Measurements from ENCODE around the gene TP53RK. TPM values are rescaled to one million over a fixed set of nuclear protein-coding genes. Genes with fewer than 3 reads are reported as not detected.

TP53RK gene
- total RNA-seq, 2 experiments from 2014 or later: 14.8 to 20.9 TPM

GRCh38 chr20:46644733-46645132 is 44.5 kb downstream of the TP53RK start:
- ATAC-seq (no peak), DNase-seq (no peak)
- CTCF ChIA-PET: no interaction called here
- no peak overlapping the region for H3K4me3 Mint-ChIP-seq
- H3K27ac Mint-ChIP-seq: no peak overlapping the region
- no peaks in the 10 kb centered on the region for H3K4me1 Mint-ChIP-seq
- H3K9me3 Mint-ChIP-seq (ENCODE audit: low read depth): no peaks in the 10 kb centered on the region
- peaks cover 56% of the 10 kb centered on the region for H3K27me3 Mint-ChIP-seq
- H3K36me3 Mint-ChIP-seq: no peaks in the 10 kb centered on the region

- no peaks in the 10 kb centered on the region for H3K4me1 Mint-ChIP-seq
Observed at GRCh38 chr20:46644160-46644559, 45.1 kb downstream of the TP53RK start.

GRCh38 chr20:46642969-46643343 is 46.3 kb downstream of the TP53RK start:
- no peaks in the 10 kb centered on the region for H3K4me1 Mint-ChIP-seq
- H3K36me3 Mint-ChIP-seq: no peaks in the 10 kb centered on the region
- CTCF ChIA-PET: no interaction called here
- ATAC-seq: no peak
- no peak for DNase-seq
- H3K4me3 Mint-ChIP-seq: no peak overlapping the region
- H3K27me3 Mint-ChIP-seq: peaks cover 51% of the 10 kb centered on the region
- H3K27ac Mint-ChIP-seq: no peak overlapping the region
- H3K9me3 Mint-ChIP-seq (ENCODE audit: low read depth): no peaks in the 10 kb centered on the region

More at GRCh38 chr20:46644160-46644559, 45.1 kb downstream of the TP53RK start:
- Mint-ChIP-seq H3K36me3 (no peaks in the 10 kb centered on the region), H3K27ac (no peak overlapping the region), H3K27me3 (peaks cover 54% of the 10 kb centered on the region), H3K9me3 (ENCODE audit: low read depth) (no peaks in the 10 kb centered on the region), H3K4me3 (no peak overlapping the region)
- DNase-seq: no peak
- CTCF ChIA-PET: no interaction called here
- ATAC-seq: no peak

GRCh38 chr20:46642265-46642968 is 46.8 kb downstream of the TP53RK start:
- CTCF ChIA-PET: no interaction called here
- no peak for ATAC-seq
- no peak for DNase-seq
- no peak overlapping the region for H3K4me3 Mint-ChIP-seq
- H3K9me3 Mint-ChIP-seq (ENCODE audit: low read depth): no peaks in the 10 kb centered on the region
- no peaks in the 10 kb centered on the region for H3K36me3 Mint-ChIP-seq
- peaks cover 51% of the 10 kb centered on the region for H3K27me3 Mint-ChIP-seq
- no peak overlapping the region for H3K27ac Mint-ChIP-seq
- no peaks in the 10 kb centered on the region for H3K4me1 Mint-ChIP-seq

- no peaks in the 10 kb centered on the region for H3K4me1 Mint-ChIP-seq
- H3K4me3 Mint-ChIP-seq: no peak overlapping the region
- CTCF ChIA-PET: interaction anchor here (1.5 kb wide), 1 partner anchor 116 kb away, joined by 3 read pairs; no protein-coding TSS in a partner anchor
- H3K27ac Mint-ChIP-seq: no peak overlapping the region
- H3K27me3 Mint-ChIP-seq: peaks cover 46% of the 10 kb centered on the region
- no peak for DNase-seq
- no peak for ATAC-seq
- H3K9me3 Mint-ChIP-seq (ENCODE audit: low read depth): no peaks in the 10 kb centered on the region
- no peaks in the 10 kb centered on the region for H3K36me3 Mint-ChIP-seq
Observed at GRCh38 chr20:46641424-46641823, 47.8 kb downstream of the TP53RK start.

- CTCF ChIA-PET: interaction anchor here (1.0 to 1.5 kb wide), 3 partner anchors 12 to 117 kb away, joined by 3 read pairs; no protein-coding TSS in a partner anchor
- Mint-ChIP-seq H3K36me3 (no peaks in the 10 kb centered on the region), H3K4me3 (no peak overlapping the region), H3K27me3 (peaks cover 46% of the 10 kb centered on the region), H3K4me1 (peaks cover 3% of the 10 kb centered on the region), H3K9me3 (ENCODE audit: low read depth) (no peaks in the 10 kb centered on the region), H3K27ac (no peak overlapping the region)
- ATAC-seq (no peak), DNase-seq (no peak)
Observed at GRCh38 chr20:46640536-46641311, 48.5 kb downstream of the TP53RK start.

GRCh38 chr20:46640044-46640443 is 49.2 kb downstream of the TP53RK start:
- H3K36me3 Mint-ChIP-seq: no peaks in the 10 kb centered on the region
- H3K27me3 Mint-ChIP-seq: peaks cover 45% of the 10 kb centered on the region
- no peak overlapping the region for H3K27ac Mint-ChIP-seq
- peaks cover 3% of the 10 kb centered on the region for H3K4me1 Mint-ChIP-seq
- H3K4me3 Mint-ChIP-seq: no peak overlapping the region
- CTCF ChIA-PET: interaction anchor here (1.0 to 1.5 kb wide), 3 partner anchors 13 to 118 kb away, joined by 3 read pairs; no protein-coding TSS in a partner anchor
- no peak for ATAC-seq
- no peak for DNase-seq
- H3K9me3 Mint-ChIP-seq (ENCODE audit: low read depth): no peaks in the 10 kb centered on the region

- CTCF ChIA-PET: interaction anchor here (1.0 to 1.5 kb wide), 3 partner anchors 14 to 118 kb away, joined by 3 read pairs; no protein-coding TSS in a partner anchor
- DNase-seq (no peak), ATAC-seq (no peak)
- Mint-ChIP-seq H3K4me1 (peaks cover 3% of the 10 kb centered on the region), H3K27me3 (peaks cover 46% of the 10 kb centered on the region), H3K36me3 (no peaks in the 10 kb centered on the region), H3K4me3 (no peak overlapping the region), H3K27ac (no peak overlapping the region), H3K9me3 (ENCODE audit: low read depth) (no peaks in the 10 kb centered on the region)
Observed at GRCh38 chr20:46639587-46639986, 49.7 kb downstream of the TP53RK start.

- no peaks in the 10 kb centered on the region for H3K36me3 Mint-ChIP-seq
- no peak overlapping the region for H3K4me3 Mint-ChIP-seq
- no peak for ATAC-seq
- DNase-seq: no peak
- no peaks in the 10 kb centered on the region for H3K9me3 Mint-ChIP-seq (ENCODE audit: low read depth)
- H3K4me1 Mint-ChIP-seq: peaks cover 3% of the 10 kb centered on the region
- H3K27me3 Mint-ChIP-seq: peaks cover 41% of the 10 kb centered on the region
- no peak overlapping the region for H3K27ac Mint-ChIP-seq
- CTCF ChIA-PET: no interaction called here
Observed at GRCh38 chr20:46638898-46639274, 50.4 kb downstream of the TP53RK start.

- no peak for ATAC-seq
- Mint-ChIP-seq H3K36me3 (no peaks in the 10 kb centered on the region), H3K27me3 (peaks cover 38% of the 10 kb centered on the region), H3K4me3 (no peak overlapping the region), H3K9me3 (ENCODE audit: low read depth) (no peaks in the 10 kb centered on the region), H3K4me1 (peaks cover 3% of the 10 kb centered on the region), H3K27ac (no peak overlapping the region)
- CTCF ChIA-PET: no interaction called here
- no peak for DNase-seq
Observed at GRCh38 chr20:46638134-46638897, 50.9 kb downstream of the TP53RK start.

- CTCF ChIA-PET: no interaction called here
- H3K4me3 Mint-ChIP-seq: no peak overlapping the region
- H3K36me3 Mint-ChIP-seq: no peaks in the 10 kb centered on the region
- no peaks in the 10 kb centered on the region for H3K9me3 Mint-ChIP-seq (ENCODE audit: low read depth)
- peaks cover 39% of the 10 kb centered on the region for H3K27me3 Mint-ChIP-seq
- no peak overlapping the region for H3K27ac Mint-ChIP-seq
- ATAC-seq (no peak), DNase-seq (no peak)
- peaks cover 3% of the 10 kb centered on the region for H3K4me1 Mint-ChIP-seq
Observed at GRCh38 chr20:46637427-46638133, 51.7 kb downstream of the TP53RK start.

- Mint-ChIP-seq H3K36me3 (no peaks in the 10 kb centered on the region), H3K4me3 (no peak overlapping the region), H3K4me1 (peaks cover 3% of the 10 kb centered on the region), H3K9me3 (ENCODE audit: low read depth) (no peaks in the 10 kb centered on the region), H3K27me3 (peaks cover 43% of the 10 kb centered on the region), H3K27ac (no peak overlapping the region)
- CTCF ChIA-PET: no interaction called here
- ATAC-seq (no peak), DNase-seq (no peak)
Observed at GRCh38 chr20:46637020-46637419, 52.2 kb downstream of the TP53RK start.

- no peak overlapping the region for H3K4me3 Mint-ChIP-seq
- H3K9me3 Mint-ChIP-seq (ENCODE audit: low read depth): no peaks in the 10 kb centered on the region
Observed at GRCh38 chr20:46636514-46636913, 52.7 kb downstream of the TP53RK start.

More at GRCh38 chr20:46636514-46636913, 52.7 kb downstream of the TP53RK start:
- DNase-seq: no peak
- peaks cover 4% of the 10 kb centered on the region for H3K4me1 Mint-ChIP-seq
- peaks cover 43% of the 10 kb centered on the region for H3K27me3 Mint-ChIP-seq
- no peak overlapping the region for H3K27ac Mint-ChIP-seq
- no peaks in the 10 kb centered on the region for H3K36me3 Mint-ChIP-seq
- ATAC-seq: no peak
- CTCF ChIA-PET: no interaction called here

Data from activated CD8-positive, alpha-beta memory T cell treated with anti-CD3 and anti-CD28 coated beads, Interleukin-2, amount 10 ng/mL, durations not matched to agents 7 days and 5 days (primary cell).